DMS53 (cell line): ENCODE data around the gene NDRG4.
A peak's percentile ranks its signal among the peaks of the same experiment; 100 is the strongest.
"Not testable (repeated sequence)": the region's sequence is repeated elsewhere in the genome, so short reads cannot be mapped to it uniquely, and the experiment has no call there.

Experiments
- DNase-seq: peaks from one replicate; lab custom pipeline; 2025; lab: John Stamatoyannopoulos, UW

The NDRG4 gene

DNA sequence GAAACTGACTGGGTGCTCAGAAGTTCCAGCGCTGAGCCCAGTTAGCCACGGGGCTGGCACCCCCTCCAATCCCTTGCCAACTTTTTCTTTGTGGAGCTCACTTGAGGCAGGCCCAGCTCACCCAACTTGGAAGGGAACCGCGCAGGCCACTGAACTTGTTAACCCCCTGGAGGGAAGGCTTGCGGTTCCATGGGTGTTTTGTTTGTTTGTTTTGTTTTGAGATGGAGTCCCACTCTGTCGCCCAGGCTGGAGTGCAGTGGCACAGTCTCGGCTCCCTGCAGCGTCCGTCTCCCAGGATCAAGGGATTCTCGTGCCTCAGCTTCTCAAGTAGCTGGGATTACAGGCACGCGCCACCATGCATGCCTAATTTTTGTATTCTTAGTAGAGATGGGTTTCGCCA lies 34.1 kb upstream of the NDRG4 start:
- no peak for DNase-seq

DNA sequence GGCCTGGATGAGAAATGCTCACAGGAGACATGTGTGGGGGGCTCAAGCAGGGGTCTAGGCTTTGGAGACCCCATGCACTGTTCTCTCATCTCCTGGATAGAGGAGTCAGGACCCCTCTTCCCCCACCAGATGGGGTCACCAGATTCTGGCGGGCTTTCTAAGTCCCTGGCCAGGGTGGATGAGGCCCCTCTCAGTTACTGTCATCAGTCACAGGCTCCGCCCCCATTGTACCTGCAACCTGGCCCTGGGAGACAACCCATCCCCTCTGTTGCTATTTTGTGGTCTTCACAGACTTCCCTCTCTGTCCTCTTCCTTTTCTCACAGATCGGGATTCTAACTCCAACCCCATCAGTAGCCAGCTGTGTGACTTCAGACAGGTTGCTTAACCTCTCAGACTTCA lies 33.5 kb upstream of the NDRG4 start:
- DNase-seq, result no peak

DNA sequence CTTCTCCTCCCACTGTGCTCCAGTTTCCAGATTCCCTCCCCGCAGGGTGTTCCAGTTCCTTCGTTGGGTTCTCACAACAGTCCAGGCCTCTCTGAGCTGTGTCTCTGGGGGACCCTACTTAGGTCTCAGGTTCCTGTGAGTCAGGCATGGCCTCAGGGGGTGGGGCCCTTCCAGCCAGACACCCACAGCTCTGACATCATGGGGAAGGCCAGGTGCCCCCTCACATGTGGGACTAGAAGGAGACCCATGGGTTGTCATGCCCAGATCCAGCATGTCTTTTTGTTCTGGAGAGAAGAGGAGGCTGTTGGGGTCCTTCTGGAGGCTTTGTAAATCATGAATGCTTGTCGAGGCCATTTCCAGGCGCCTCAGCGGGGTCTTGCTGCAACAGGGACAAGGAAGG lies 32.0 kb upstream of the NDRG4 start:
- DNase-seq, result no peak

DNA sequence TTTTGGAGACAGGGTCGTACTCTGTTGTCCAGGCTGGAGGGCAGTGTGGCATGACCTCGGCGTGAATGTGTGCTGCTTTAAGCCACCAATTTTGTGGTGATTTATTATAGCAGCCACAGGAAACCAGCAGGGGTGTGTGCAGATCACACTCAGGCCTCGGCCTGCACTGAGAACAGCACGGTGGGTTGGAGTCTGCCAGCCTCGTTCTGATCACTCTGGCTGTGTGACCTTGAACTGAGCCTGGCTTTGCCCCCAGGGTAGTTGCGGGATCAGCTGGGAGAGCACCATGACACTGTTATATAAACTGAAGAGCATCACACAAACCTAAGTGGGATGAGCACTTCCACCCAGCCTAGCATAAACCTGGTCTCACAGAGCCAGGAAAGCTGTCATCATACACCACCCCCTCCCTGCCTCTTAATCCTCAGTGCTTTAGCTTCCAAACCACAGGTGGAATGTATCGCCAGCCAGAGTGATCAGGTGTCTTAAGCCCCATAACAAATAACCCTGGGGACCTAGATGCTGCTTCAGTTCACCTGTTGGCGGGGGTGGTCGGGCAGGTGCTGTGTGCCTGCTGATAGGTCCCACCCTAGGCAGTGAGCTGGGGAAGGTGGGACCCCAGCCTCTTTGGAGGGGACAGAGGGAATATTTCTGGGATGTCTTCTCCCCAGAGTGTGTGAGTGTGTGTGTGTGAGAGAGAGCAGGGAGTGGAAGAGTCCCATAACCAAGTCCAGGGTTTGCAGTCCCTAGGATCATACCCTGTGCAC lies 28.6 kb upstream of the NDRG4 start:
- DNase-seq, result no peak

DNA sequence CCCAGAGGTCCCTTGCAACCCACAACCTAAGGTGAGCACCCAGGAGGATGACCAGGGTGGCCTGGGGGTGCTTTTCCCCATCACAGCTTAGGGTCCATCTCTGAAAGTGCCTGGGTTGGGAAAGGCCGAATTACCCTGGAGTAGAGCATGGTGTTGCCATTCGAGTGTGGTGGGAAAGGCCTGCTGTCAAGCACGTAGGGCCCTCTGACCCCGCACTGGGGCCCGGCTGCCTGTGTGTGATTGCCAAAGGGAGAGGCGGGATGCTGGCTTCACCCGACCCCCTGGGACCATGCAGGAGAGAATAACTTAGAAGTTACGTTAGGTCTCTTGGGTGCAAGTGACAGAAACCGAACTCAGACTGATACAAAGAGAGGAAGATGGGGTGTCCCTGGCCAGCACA lies 27.7 kb upstream of the NDRG4 start:
- DNase-seq, result no peak

DNA sequence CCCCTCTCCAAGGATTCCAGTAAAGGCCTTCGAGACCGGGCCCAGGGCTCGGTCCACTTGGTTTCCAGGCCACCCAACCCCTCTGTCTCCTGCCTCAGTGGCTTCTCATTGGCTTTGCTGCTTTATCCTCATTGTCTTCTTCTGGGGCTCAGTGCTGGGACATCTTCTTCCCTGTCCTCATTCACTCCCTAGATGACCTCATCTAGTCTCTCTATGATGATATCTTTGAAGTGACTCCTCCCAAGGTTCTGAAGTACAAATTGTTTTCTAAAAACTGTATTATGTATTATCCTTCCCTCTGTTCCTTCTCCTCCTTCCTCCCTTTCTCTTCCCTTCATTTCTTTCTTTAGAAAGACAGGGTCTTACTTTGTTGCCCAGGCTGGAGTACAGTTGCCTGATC lies 27.1 kb upstream of the NDRG4 start:
- no peak for DNase-seq

DNA sequence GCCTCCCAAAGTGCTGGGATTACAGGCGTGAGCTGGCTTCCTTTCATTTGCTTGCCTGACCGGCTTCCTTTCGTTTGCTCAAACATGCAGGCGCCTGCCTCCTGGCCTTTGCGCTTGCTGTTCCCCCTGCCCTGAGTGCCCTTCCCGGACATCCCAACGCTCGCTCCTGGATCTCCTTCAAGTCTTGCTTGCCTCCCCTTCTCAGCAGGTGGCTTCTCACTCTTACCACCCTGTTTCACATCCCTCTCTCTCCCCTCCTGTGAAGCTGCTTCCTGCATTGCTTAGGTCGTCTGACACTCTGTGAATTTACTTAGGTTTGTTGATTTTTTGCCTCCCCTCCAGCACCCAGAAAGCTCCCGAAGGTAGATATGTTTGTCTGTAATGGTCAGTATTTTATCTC lies 25.6 kb upstream of the NDRG4 start:
- no peak for DNase-seq

DNA sequence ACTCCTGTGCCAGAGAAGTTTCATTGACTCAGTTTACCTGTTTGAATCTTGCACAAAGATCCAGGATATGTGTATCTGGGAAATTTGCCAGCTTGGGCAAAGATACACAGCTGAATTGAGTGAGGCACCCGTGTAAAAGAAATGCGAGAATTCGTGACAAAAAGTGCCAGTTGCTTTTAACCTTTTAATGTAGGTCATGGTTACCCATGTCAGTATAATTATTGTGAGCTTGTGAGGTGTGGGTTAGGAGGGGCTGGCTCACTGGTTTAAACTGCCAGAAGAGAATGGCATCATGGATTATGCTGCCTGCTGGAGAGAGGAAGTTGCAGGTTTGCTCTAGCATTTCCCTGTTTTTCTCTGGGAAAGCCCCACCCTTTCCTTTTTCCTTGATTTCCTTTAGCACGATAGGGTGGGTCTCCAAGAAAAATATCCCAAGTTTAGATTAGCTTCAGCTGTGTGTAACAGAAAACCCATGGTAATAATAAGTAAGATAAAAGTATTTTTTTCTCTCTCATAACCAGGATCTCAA lies 24.8 kb upstream of the NDRG4 start:
- DNase-seq, result no peak

DNA sequence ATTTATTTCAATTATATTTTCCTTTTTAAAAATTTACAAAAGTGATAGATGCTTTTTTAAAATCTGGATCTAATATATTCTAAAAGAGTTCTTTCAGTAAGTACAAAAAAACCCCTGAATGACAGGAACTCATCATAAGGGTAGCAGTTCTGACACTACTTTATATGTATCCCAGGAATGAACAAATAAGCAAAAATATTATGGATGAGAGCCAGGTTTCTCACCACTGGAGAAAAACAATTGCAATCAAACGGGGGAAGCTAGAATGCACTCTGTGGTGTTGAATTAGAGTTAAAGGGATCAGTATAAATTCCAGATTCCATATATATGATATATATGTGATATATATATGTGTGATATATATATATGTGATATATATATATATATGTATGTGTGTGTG lies 23.2 kb upstream of the NDRG4 start:
- no peak for DNase-seq

DNA sequence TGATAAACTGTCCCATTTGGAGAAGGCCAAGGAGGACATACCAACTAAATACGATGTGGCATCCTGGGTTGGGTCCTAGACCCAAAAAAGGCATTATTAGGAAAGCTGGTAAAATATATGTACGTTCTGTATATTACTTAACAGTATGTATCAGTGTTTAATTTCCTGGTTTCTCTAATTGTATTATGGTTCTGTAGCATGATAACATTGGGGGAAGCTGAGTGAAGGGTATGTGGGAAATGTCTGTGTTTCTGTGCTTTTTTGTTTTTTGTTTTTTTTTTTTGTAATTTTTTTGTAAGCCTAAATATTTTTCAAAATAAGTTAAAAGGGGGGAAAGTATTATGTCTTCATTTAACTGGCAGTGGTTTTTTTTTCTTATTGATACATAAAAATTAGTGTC lies 21.5 kb upstream of the NDRG4 start:
- no peak for DNase-seq

DNA sequence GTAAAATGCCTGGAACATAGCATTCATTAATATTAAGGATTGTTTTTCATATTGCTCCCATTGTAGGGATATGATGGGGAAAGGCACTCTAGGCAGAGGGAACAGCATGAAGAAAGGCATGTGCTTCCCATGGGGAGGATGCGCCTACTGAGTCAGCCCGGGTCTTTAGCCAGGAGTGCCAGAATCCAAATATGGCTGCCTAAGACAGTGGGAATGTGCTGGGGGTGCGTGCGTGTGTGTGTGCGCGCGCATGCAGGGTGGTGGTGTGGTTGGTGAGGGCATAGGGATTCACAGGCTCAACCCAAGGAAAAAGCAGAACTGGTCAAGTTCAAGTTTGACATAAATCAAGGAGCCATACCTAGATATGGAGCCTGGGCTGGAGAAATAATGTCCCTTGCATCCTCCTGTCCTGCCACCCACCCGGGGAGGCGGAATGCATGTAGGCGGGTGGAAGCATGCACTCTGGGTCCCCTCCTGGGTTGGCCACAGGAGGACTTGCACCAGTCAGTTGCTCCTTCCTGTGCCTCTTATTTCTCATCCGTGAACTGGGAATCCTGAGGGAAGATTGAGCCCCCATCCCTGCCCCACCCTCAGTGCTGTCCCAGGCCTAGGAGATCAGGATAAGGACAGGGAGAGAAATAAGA lies 18.6 kb upstream of the NDRG4 start:
- DNase-seq, result no peak

DNA sequence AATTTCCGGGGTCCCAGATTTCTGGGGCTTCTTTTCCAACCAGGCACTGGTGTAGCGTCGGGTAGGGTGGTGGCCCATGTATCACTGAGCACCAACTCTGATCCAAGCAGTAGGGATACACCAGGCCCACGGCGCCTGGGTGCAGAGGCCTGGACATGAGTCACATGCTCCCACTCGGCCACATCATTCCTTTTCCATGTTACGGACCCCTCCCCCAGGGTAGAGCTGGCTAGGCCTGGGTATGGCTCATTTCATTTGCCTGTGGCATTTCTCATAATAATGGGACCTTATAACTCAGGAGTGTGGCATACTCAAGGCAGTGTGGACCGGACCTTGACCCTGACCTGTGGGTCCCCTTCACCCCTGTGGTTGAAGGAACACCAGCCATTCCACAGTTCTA lies 18.0 kb upstream of the NDRG4 start:
- no peak for DNase-seq

DNA sequence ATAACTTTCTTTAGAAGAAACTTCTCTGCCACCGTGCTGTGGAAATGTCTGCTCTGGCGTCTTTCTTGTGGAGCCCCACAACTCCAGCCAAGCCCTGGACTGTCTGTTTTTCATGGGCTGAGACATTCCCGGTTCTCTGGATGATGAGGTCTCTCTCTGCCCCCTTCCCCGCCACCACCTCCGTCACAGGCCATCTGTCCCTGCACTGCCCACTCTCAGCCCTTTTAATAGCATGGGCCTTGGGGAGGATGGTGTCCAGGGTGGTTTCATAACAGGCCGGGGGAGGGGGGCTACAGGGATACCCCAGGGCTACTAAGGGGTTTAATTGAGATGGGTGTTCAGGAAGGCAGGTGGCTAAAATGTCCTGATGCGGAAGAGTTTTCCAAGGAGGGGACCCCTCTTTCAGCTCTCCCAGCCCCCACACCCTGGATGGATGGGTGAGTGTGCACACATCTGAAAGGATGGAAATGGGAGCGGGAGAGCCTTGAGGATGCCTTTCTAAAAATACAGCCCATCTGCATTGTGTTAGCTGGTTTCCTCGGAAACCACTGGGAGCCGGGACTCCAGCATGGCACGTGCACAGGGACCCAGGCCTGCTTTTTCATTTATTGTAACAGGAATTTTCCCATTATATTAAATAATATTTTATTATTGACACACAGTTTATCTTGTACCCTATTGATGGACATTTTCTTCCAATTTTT lies 14.6 kb upstream of the NDRG4 start:
- DNase-seq, result no peak

DNA sequence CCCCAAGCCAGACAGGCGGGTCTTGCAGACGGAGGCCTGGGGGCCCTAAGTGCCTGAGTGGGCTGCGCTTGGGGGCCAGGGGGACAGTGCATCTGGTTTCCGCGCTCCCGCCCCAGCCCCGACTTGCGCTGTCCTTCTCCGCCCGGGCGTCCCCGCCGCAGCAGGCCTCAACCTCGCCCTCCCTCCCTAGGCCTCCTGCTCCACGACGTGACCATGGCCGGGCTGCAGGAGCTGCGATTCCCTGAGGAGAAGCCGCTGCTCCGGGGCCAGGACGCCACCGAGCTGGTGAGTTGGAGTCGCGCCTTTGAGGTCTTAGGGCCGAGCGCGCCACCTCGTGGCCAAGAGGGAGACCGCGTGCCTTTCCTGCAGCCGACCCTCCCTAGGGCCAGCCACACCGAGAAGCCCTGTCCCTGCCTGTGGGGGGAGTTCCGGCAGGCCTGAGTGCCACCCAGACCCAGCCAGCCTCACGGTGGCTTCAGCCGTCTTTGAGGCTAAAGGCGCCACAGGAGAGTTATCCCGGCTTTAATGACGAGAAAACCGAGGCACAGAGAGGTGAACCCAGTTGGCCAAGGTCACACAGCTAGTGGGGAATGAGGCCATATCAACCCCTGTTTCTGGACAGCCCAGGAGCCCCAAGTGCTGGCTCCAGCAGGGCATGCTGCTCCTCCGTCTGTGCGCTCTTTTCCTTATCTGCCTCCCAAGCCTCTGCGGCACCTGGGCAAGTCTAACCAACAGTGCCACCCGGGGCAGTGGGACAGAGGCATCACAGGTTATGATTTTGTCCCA lies 12.2 kb upstream of the NDRG4 start:
- DNase-seq, result peak; percentile 90

DNA sequence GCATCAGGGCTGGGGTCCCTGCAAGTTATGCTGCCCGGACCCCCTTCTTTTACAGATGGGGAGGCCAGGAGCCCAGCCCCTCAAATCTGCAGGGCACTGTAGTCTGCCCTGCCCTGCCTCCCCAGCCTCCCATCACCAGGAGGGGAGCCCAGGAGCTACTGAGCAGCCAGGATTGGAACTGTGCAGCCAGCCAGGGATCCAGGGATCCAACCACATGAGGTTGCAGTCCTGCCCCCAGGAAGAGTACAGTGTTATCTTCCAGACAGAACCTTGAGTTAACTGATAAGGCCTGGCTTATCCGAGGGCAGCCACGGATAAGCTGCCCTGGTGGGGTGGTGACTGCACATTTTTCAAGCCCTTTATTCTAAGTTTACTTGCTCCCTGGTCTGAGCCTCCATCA lies 11.4 kb upstream of the NDRG4 start:
- DNase-seq, result no peak

DNA sequence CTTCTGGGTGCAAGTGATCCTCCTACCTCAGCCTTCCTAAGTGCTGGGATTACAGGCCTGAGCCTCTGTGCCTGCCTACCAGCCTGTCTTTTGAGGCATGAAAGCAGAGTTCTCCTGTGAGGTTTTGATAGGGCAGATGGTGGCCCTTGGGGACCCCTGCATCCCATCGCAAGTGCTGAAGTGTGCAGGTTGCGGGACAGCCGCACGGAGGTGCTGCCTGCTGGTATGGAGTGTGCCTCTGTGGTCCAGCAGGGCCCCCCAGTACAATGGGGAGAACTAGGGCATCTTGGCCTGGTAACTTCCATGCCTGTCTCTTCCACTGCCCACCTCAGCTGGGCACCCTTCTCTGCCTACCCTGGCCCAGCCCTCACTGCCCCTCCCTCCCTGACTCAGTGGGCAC lies 9.9 kb upstream of the NDRG4 start:
- no peak for DNase-seq

DNA sequence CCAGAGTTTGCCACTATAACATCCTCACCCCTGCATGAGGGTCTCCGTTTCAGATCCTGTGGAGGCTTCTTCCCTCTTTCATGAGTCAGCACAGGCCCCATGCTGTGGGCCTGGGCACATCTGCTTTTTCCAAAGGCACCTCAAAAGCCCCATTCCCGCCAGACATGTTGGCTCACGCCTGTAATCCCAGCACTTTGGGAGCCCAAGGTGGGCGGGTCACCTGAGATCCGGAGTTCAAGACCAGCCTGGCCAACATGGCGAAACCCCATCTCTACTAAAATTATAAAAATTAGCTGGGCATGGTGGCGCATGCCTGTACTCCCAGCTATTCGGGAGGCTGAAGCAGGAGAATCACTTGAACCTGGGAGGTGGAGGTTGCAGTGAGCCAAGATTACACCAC lies 9.4 kb upstream of the NDRG4 start:
- not testable (repeated sequence) for DNase-seq

DNA sequence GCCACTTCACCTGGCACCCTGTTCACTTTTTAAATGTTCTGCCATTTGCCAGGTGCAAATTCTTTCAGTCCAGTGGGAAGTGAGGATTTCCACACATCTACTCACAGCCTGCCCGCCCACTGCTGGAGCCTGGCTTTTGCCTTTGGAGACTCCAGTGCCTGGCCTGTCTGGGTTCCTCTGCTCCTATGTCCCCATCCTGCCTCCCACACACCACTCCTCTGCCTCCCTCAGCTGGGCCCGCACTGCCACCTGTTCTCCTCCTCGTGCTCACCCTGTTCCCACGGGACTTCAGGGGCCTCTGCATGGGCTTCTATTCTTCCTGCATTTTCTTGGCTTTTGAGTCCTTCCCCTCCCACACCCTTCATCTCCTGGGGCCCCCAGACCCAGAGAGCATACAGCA lies 7.9 kb upstream of the NDRG4 start:
- DNase-seq, result no peak

DNA sequence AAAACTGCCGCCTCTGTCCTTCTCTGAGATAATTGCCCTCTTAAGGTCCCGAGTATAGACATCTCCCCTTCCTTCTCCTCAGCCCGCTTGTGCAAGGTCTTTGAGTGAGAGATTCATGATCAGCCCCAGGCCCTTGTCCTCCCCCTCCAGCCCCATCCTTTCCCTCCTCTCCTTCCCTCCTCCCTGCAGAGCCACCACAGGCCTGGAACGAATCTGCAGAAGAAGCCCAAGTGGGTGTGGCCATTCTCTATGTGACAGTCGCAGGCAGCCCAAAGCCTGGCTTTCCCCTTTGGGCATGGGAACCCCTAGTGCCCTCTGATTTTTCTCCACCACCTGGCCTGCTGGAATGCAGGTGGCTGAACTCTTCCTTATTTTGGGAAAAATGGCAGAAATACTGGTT lies 7.2 kb upstream of the NDRG4 start:
- peak; percentile 20 for DNase-seq

DNA sequence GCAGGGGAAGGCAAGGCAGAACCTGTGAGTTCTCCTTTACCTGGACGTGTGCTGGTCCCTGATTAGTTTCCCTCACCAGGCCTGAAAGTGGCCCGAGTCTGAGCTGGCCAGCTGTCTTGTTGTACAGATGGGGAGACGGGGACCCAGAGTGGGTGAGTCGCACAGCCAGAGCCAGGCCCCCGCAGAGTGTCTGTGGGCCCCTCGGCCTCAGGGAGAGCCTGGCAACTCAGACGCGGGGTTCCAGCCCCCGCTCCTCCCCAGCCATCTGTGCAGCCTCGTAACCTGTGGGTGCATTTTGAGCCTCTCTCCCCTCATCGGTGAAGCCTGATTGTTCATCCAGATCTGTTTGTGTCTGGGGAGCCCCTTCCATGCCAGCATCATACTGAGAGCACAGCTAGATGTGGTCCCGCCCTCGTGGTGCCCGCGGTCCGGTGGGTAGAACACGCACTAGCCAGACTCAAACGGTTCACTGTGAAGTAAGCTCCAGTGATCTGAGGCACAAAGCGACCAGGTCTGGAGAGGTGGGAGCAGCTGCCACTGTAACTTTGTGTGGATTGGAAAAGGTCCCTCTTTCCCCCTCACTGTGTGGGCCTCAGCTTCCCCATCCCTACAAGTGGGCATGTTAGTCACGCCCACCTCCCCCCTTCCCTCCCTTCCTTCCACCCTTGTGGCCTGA lies 6.0 kb upstream of the NDRG4 start:
- DNase-seq, result peak; percentile 9

DNA sequence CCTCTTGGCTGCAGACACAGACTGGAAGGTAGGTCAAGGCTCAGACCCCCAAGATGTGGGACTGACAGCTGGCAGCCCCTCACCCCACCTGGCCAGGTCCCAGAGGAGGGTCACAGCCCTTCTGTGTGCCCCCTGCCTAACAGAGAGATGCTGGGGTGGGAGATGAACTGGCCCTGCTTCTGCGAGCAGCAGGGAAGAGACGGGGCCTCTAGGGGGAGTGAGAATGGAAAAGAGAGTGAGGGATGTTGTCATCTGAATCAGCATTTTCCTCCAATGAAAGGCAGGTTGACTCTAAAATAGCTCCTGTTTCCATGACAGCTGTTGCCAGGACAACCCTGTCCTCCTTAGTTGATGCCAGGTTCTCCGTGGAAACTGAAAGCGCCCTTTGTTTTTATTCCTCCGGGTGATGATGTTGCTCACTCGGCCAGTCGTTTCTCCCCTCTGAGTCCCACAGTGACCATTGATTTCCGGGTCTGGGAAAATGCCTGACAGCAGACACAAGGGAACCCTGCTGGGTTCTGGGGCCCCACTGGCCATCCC lies 4.9 kb upstream of the NDRG4 start:
- DNase-seq, result peak; percentile 98
